ENCODE measurements around the gene SLC9A9.

SLC9A9 gene

DNA sequence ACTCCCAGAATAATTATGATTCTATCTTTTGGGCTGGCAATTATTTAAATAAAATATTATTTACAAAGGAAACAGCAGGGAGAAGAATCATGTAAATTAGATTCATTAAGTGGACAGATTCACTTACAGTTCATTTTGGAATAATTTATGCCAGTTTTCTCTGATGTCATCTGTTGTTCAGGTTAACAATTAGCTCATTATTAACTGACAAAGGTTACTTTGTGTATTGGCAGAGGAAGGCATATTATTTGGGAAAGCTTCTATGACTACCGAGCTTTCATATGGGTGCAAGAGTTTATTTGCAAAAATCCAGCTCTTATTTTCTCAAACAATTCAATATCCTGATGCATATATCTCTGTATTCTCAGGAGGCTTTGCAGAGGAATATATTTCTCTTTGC lies 504.3 kb downstream of the SLC9A9 start:
- DNase-seq = no peak

DNA sequence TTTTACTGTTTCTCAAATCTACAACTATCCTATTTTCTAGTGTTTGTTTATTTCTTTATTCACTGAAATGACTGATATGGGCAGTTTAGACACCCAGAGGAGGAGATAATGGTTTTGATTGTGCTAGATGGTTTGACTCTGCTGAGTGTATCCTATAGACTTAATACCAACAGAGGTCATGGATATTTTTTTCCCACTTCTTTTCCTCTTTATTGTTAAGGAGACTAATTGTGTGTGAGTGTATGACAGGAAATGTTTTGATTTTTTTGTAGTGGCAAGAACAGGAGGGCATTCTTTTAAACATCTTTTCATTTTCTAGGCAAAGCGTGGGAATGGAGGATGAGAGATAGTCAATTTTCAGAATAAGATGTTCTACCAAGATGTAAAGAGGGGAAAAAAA lies 505.2 kb downstream of the SLC9A9 start:
- no peak for DNase-seq

- no peak for DNase-seq
These were observed 508.8 kb downstream of the SLC9A9 start for GRCh38 chr3:143339451-143339850.

GRCh38 chr3:143337387-143337786 lies 510.9 kb downstream of the SLC9A9 start:
- no peak for DNase-seq

DNA sequence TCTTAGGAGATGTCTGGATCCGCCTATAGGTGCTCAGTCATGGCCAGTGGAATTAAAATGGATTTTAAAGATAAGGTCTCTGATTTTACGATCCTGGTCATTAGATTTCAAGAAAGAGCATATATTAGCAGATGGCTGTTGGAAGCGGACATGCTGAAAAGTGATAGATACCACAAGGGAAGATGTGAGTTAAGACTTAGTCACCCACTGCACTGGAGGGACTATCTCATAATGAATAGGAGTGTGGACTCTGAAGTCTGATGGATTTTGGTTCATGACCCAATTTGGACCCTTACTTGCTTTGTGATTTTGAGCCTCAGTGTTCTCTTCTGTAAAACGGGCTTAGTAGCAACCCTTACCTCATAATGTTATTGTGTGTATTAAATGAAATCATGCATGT lies 514.0 kb downstream of the SLC9A9 start:
- no peak for DNase-seq

DNA sequence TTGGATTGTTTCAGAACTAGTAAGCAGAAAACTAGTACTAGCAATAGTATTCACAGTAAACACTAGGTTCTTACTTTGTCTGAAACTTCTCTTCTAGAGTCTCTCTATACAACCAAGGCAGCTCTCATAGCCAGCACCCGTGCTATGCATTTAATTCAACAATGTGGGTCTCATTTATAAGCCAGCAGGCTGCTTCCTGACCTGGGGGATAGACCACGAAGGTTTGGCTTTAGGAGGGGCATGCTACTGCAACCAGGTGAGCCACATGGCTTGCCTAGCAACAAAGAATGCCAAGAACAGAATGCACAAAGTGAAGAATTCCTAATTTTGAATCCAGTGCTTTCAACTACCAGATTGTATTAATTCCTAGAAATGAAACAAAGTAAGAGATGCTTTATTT lies 514.9 kb downstream of the SLC9A9 start:
- no peak for DNase-seq

- no peak for DNase-seq
These were observed 516.2 kb downstream of the SLC9A9 start for GRCh38 chr3:143332026-143332425.

DNA sequence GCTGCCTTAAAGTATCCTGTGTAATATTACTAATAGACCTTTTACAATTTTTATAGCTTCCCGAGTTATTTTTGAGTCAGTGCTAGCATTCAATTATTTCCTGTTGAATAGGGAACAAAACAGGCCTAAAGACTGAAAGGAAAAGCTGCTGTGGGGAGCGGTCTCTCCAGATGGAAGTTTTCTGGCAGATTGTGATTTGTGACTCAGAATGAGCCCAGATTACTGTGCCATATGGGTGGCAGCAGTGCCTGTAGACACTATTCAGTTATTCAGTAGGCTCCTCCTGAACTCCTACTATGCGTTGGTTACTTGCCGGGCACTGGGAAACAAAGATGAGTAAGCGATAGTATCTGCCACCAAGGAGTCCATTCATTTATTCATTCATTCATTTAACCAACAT lies 516.9 kb downstream of the SLC9A9 start:
- DNase-seq = no peak

- no peak for DNase-seq
These were observed 517.9 kb downstream of the SLC9A9 start for GRCh38 chr3:143330296-143330868.

DNA sequence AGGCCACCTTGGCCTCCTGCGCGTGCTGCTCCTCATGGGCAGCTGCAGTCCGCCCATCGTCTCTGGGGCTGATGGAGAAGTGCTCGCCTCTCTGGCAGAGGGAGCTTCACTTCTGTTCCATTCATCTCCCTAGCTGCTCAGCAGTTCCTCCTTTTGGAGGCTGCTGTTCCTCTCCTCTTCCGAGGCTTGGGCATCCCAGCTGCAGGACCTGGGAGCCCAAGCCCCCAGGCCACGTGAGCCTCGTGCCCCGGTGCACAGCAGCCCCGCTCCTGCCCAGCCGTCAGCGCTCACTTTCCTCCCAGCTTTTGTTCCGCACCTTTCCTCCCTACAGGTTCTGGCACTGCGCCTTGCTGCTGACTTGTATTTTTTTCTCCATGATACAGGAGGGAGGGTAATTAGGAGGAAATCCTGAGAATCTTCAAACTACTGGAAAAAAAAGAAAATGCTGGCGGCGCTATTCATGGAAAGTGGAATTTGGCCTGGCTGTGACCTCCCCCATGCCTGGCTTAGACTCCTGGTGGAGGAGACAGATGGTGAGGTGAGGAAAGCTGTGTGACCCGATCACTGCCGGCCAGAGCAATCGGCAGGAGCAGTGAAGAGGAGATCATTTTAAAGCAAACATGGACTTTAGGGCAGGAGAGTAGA lies 518.6 kb downstream of the SLC9A9 start:
- DNase-seq = no peak

DNA sequence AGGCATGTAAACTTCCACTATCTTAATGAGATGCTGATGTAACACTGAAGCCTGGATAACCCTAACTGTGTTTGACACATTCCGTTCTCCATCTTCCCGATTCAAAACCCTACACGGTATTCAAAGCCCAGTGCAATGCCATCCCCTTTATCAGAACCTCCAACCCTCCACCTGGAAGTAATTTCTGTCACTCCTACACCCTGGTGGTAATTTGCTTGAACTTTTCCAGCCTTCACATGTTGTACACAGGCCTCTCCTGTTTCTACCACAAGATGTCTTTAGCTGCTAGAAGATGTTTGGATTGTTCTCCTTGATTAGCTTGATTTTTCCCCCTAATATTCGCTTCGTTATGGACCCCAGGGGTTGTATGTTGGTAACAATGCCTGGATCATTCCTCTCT lies 519.8 kb downstream of the SLC9A9 start:
- DNase-seq = no peak

DNA sequence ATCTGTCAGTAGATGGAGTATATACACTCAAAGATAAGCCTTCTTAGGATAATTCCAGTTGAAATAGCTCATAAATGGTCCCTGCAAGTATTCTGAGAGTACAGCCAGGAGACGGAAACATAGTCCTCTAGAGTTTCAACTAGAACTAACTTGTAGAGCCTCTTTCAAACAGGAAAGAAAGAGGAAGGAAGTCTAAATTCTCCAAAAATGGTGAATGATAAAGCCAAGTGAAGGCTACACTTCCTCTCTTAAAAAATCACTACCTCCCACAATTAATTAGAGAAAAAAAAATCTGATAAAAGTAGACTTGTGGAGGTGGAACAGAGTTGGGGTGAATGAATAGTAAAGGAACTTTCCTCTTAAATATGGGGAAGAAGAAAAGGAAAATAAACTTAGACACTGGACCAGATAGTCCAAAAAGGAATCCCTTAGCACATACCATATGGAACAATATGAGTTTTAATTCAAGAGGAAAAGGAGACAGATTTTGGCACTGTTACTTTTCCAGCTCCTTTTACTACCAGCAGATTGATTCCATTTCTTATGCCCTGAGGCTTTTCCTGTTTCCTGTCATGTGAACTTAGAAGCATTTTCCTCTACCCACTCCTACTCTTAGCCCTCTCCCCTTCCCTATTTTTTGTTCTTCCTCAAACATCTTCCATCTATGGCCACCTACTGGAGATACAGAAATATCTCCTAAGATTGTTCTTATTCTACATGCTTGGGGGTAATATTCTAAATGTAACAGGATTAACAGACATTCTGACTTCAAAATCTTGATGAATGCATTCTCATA lies 521.1 kb downstream of the SLC9A9 start:
- no peak for DNase-seq

- no peak for DNase-seq
These were observed 527.1 kb downstream of the SLC9A9 start for GRCh38 chr3:143321058-143321769.

GRCh38 chr3:143315766-143316165 lies 532.5 kb downstream of the SLC9A9 start:
- DNase-seq = no peak

GRCh38 chr3:143314251-143315093 lies 533.8 kb downstream of the SLC9A9 start:
- no peak for DNase-seq

DNA sequence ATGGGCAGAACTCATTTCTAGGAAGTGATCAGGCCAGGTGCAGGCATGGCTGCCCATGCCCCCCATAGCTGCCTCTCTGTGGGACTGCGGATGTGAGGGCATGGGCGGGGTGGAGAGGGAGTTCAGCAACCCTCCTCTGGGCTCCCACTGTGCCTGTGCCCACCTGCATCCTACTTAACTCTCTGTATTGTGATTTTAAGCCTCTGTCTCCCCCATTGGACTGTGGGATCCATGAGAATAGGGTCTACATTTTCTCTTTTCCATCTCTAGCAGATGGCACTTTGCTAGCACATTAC lies 534.4 kb downstream of the SLC9A9 start:
- DNase-seq = no peak

DNA sequence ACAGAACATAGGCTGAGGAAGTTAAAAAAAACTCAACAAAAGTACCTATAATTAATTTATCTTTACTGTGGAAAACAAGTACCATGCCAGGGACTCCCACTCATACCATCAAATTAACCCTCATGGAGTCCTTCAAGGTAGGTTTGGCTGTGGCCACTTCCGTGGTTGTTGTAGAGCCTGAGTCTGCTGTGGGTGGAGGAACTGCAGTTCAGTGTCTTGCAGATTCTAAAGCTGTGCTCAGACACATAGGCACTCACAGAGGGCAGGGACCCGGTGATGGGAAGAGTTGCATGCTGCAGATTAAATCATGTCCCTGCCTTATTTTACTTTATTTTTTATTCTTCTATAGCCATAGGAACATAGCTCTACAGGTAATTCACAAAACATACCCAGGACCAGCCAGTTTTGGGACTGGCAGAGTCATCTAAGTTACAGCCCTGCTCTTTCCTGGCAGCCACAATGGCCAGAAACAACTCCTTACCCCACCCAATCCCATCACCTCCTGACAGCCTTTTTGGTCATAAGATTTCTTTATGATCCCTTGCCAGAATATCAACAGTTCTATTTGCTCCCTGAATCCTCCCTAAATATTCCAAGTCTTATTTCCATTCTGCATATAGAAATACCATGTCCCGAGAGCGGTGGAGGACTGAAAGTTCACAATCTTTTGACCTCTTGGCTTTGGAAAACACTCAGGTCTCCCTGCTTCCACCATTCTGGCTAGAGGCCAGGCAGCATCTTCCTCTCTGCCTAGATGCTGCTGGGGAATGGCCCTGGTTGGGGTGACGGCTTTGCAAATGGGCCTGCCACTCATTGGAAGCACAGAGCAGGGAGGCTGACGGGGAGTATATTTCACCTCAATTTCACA lies 535.0 kb downstream of the SLC9A9 start:
- DNase-seq = no peak

GRCh38 chr3:143311096-143311495 lies 537.2 kb downstream of the SLC9A9 start:
- DNase-seq = no peak

DNA sequence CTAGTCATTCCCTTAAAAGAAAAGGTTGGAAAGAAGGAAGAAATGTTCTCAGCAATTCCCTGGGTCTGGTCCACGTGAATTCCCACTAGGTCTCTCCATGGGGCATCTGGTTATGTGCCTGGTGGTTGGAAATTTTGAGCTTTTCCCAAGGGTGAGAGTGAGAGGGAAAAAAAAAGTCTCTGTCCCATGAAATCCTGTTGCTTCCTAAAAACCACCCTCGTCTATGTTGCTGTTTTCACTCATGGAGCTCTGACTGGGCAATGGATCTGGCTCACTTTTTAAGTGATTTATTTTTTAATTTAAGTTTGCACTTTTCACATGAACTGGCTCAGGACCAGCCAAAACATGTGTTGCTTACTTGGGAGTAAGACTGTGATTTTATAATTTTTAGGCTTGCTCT lies 538.6 kb downstream of the SLC9A9 start:
- no peak for DNase-seq

DNA sequence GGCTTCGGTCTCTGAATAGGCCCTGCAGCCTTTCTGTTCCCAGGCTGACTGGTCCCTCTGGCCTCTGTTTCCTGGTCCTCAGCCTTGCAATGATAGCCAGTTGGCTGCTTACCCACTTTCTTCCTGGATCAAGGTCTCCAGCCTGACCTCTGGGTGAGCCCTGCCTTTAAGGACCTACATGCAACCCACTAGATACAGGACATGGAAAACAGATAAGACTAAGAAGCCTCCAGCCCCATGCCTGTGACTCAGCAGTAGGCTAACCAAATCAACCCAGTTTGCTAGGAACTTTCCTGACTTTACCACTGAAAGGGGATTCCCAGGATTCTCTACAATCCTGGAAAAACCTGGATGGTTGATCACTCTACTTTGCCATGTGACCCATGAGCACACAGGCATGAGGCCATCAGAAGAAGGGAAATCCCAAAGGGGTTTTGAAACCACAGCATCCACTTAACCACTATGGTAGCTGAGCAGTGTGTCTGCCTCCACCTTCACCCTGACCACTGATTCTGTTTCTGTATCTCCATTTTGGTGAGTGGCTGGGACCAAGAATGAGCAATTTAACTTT lies 540.6 kb downstream of the SLC9A9 start:
- no peak for DNase-seq

GRCh38 chr3:143306407-143306806 lies 541.9 kb downstream of the SLC9A9 start:
- no peak for DNase-seq
